Activated CD4-positive, alpha-beta T cell treated with anti-CD3 and anti-CD28 coated beads, Interleukin-2, amount 50 U/mL, for 1 hour (primary cell): ENCODE data around the gene STAM2.
"Not testable (repeated sequence)": the region's sequence is repeated elsewhere in the genome, so short reads cannot be mapped to it uniquely, and the experiment has no call there.

Experiments
- DNase-seq: peaks from one replicate; pipeline ENCODE4 v3.0.0-alpha.2; 2020

STAM2 gene

GRCh38 chr2:152171718-152172117, 3.8 kb downstream of the STAM2 start:
- DNase-seq = no peak

GRCh38 chr2:152169158-152169557, 6.4 kb downstream of the STAM2 start:
- not testable (repeated sequence) for DNase-seq

- DNase-seq = not testable (repeated sequence)
Observed at GRCh38 chr2:152167470-152167869, 8.1 kb downstream of the STAM2 start.

- DNase-seq = no peak
Observed at GRCh38 chr2:152167065-152167464, 8.5 kb downstream of the STAM2 start.

- DNase-seq = no peak
Observed at GRCh38 chr2:152166633-152167032, 8.9 kb downstream of the STAM2 start.

GRCh38 chr2:152165780-152166179, 9.8 kb downstream of the STAM2 start:
- no peak for DNase-seq

GRCh38 chr2:152165306-152165705, 10.3 kb downstream of the STAM2 start:
- DNase-seq = no peak

- not testable (repeated sequence) for DNase-seq
Observed at GRCh38 chr2:152163669-152164068, 11.9 kb downstream of the STAM2 start.

- no peak for DNase-seq
Observed at GRCh38 chr2:152162141-152162540, 13.4 kb downstream of the STAM2 start.

GRCh38 chr2:152161598-152161997, 14.0 kb downstream of the STAM2 start:
- no peak for DNase-seq

- DNase-seq = not testable (repeated sequence)
Observed at GRCh38 chr2:152160378-152160777, 15.2 kb downstream of the STAM2 start.

- no peak for DNase-seq
Observed at GRCh38 chr2:152157253-152157652, 18.3 kb downstream of the STAM2 start.

- no peak for DNase-seq
Observed at GRCh38 chr2:152155209-152155608, 20.4 kb downstream of the STAM2 start.

GRCh38 chr2:152154462-152154861, 21.1 kb downstream of the STAM2 start:
- DNase-seq = no peak

GRCh38 chr2:152134488-152135280, 40.9 kb downstream of the STAM2 start:
- DNase-seq = no peak

- DNase-seq = no peak
Observed at GRCh38 chr2:152132306-152132705, 43.3 kb downstream of the STAM2 start.

GRCh38 chr2:152127628-152128027, 47.9 kb downstream of the STAM2 start:
- DNase-seq = no peak

- no peak for DNase-seq
Observed at GRCh38 chr2:152126664-152127063, 48.9 kb downstream of the STAM2 start.

- DNase-seq = no peak
Observed at GRCh38 chr2:152122161-152122560, 53.4 kb downstream of the STAM2 start.

GRCh38 chr2:152120430-152120829, 55.1 kb downstream of the STAM2 start:
- DNase-seq = no peak

GRCh38 chr2:152115952-152116351, 59.6 kb downstream of the STAM2 start:
- no peak for DNase-seq

GRCh38 chr2:152114366-152114765, 61.2 kb downstream of the STAM2 start:
- DNase-seq = no peak

- DNase-seq = not testable (repeated sequence)
Observed at GRCh38 chr2:152107140-152107539, 68.4 kb downstream of the STAM2 start.

- no peak for DNase-seq
Observed at GRCh38 chr2:152106464-152106863, 69.1 kb downstream of the STAM2 start.

- no peak for DNase-seq
Observed at GRCh38 chr2:152103271-152103670, 72.3 kb downstream of the STAM2 start.
